ENCODE measurements around the gene UBE2O. TPM values are rescaled to one million over a fixed set of nuclear protein-coding genes. Genes with fewer than 3 reads are reported as not detected.

UBE2O gene
- total RNA-seq, 1 experiment from 2014 or later = 68.9 TPM

GRCh38 chr17:76441686-76442340, 11.1 kb downstream of the UBE2O start:
- ChIA-PET CTCF (interaction anchor here (0.9 to 2.8 kb wide), 9 partner anchors 11 to 537 kb away, joined by 3 to 14 read pairs (median 3); partner anchors contain the start of genes MRPL38 and UBE2O), POLR2A (no interaction called here)
- DNase-seq (ENCODE audit: low spot score) = peak; percentile 46
- H3K4me3 Mint-ChIP-seq = no peak overlapping the region; the same call in 1 of the 2 replicates
- H3K27me3 Mint-ChIP-seq (ENCODE audit: low read depth) = no peaks in the 10 kb centered on the region
- peak overlapping the region; percentile 50; the same call in 1 of the 2 replicates for H3K27ac Mint-ChIP-seq
- peak; percentile 23 for ATAC-seq
- H3K36me3 Mint-ChIP-seq = no peaks in the 10 kb centered on the region
- peaks cover 91% of the 10 kb centered on the region for H3K4me1 Mint-ChIP-seq
- no peaks in the 10 kb centered on the region for H3K9me3 Mint-ChIP-seq
- TF ChIP-seq HMGXB4 (CRISPR knock-in tag; IDR thresholded peaks at IDR 0.05) (no peak), NFYB (CRISPR knock-in tag; conservative IDR thresholded peaks at IDR 0.05; ENCODE audit: low read depth) (no peak), ZNF138 (CRISPR knock-in tag; conservative IDR thresholded peaks at IDR 0.05) (no peak), HMGA2 (CRISPR knock-in tag; IDR thresholded peaks at IDR 0.05) (no peak), KAT7 (CRISPR knock-in tag; IDR thresholded peaks at IDR 0.05; ENCODE audit: borderline replicate concordance) (no peak), TEAD1 (CRISPR knock-in tag; IDR thresholded peaks at IDR 0.05) (no peak), ETV6 (CRISPR knock-in tag; IDR thresholded peaks at IDR 0.05) (no peak), ZMAT4 (CRISPR knock-in tag; IDR thresholded peaks at IDR 0.05) (no peak), JAZF1 (CRISPR knock-in tag; IDR thresholded peaks at IDR 0.05) (no peak)

- Mint-ChIP-seq H3K4me1 (peaks cover 86% of the 10 kb centered on the region), H3K27ac (peak overlapping the region; percentile 48; the same call in 1 of the 2 replicates), H3K36me3 (no peaks in the 10 kb centered on the region), H3K4me3 (no peak overlapping the region), H3K9me3 (no peaks in the 10 kb centered on the region), H3K27me3 (ENCODE audit: low read depth) (no peaks in the 10 kb centered on the region)
- ATAC-seq (no peak), DNase-seq (ENCODE audit: low spot score) (no peak)
- POLR2A ChIA-PET = no interaction called here
- CTCF ChIA-PET = no interaction called here
- TF ChIP-seq STAT6 (CRISPR knock-in tag; conservative IDR thresholded peaks at IDR 0.05; ENCODE audit: low read depth) = no peak
- TF ChIP-seq ATF2 (CRISPR knock-in tag; IDR thresholded peaks at IDR 0.05; ENCODE audit: borderline replicate concordance, low read depth) = no peak
- TF ChIP-seq USF1 (CRISPR knock-in tag; IDR thresholded peaks at IDR 0.05) = no peak
- TF ChIP-seq JAZF1 (CRISPR knock-in tag; IDR thresholded peaks at IDR 0.05) = no peak
- TF ChIP-seq IRF1 (CRISPR knock-in tag; IDR thresholded peaks at IDR 0.05) = no peak
- no peak for TF ChIP-seq PREB (CRISPR knock-in tag; IDR thresholded peaks at IDR 0.05; ENCODE audit: borderline replicate concordance)
- TF ChIP-seq TCF7 (CRISPR knock-in tag; IDR thresholded peaks at IDR 0.05; ENCODE audit: low read depth) = no peak
- no peak for TF ChIP-seq CBFB (CRISPR knock-in tag; IDR thresholded peaks at IDR 0.05; ENCODE audit: low read depth)
- no peak for TF ChIP-seq E2F4 (CRISPR knock-in tag; IDR thresholded peaks at IDR 0.05; ENCODE audit: borderline replicate concordance, low read depth)
- no peak for TF ChIP-seq OVOL2 (CRISPR knock-in tag; IDR thresholded peaks at IDR 0.05; ENCODE audit: borderline replicate concordance)
- no peak for TF ChIP-seq RORB (CRISPR knock-in tag; IDR thresholded peaks at IDR 0.05)
- no peak for TF ChIP-seq ZNF263 (CRISPR knock-in tag; IDR thresholded peaks at IDR 0.05; ENCODE audit: low read depth)
- no peak for TF ChIP-seq FOXP4 (CRISPR knock-in tag; IDR thresholded peaks at IDR 0.05)
These were observed 12.1 kb downstream of the UBE2O start for GRCh38 chr17:76440751-76441362.
